Nephron (organoid): Measurements from ENCODE around the gene MRPL38.

Experiments
- H3K27ac Mint-ChIP-seq, 3 experiments: 2 replicates each; pipeline ENCODE4 v1.8.0; 2020; ENCODE audit warnings: mixed read lengths in 3 of 3, mild to moderate bottlenecking in 2 of 3, moderate library complexity in 1 of 3
- H3K27me3 Mint-ChIP-seq: 2 replicates; pipeline ENCODE4 v1.8.0; 2021; ENCODE audit warnings: low read depth, mild to moderate bottlenecking, moderate library complexity, mixed read lengths
- H3K36me3 Mint-ChIP-seq: 2 replicates; pipeline ENCODE4 v1.8.0; 2020; ENCODE audit warnings: low read depth, mixed read lengths
- H3K4me1 Mint-ChIP-seq: 2 replicates; pipeline ENCODE4 v1.8.0; 2020; ENCODE audit warnings: mixed read lengths
- H3K4me3 Mint-ChIP-seq, 3 experiments: 2 replicates each; pipeline ENCODE4 v1.8.0; 2020; ENCODE audit warnings: mild to moderate bottlenecking in 3 of 3, mixed read lengths in 3 of 3, moderate library complexity in 2 of 3
- H3K9me3 Mint-ChIP-seq: 2 replicates; pipeline ENCODE4 v1.8.0; 2020; ENCODE audit warnings: mixed read lengths
- TF ChIP-seq, protein P1 (sequence below), 3 experiments: fragments of 200-600 bp; sonication (generic); IDR thresholded peaks; one replicate each; pipeline ENCODE4 v1.5.0; 2021; ENCODE audit warnings: antibody characterized with exemption in 3 of 3; ENCODE audit not compliant: unreplicated experiment in 3 of 3

The MRPL38 gene

DNA sequence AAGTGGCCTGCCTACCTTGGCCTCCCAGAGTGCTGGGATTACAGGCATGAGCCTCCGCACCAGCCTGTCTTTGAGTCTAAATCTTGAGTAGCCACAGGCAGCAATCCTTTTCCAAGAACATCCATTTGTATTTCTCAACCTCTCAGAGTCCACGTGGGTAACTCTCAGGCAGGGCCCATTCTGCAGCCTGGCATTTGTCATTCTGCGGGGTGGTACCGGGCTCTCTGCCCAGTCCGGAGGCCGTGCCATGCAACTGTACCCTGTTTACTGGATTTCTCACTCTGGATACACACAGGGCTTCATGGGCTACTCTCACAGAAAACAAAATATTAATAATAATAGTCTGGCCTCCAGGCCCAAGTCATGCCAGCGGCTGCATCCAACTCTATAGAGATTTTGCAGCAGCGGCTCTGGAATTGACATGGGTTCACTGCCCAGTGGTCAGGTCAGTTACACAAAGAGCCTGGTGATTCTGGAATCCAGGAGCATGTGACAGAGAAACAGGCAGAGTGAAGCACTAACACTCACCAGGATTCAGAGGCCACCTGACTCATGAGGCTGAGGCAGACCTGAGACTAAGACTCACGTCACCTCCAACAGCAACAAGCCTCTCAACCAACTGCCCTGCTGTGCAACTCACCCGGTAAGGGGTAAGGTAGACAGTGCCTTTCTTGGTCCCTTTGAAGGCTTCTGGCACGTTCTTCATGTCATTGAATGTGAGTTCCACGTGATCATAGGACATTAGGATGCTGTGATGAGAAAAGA lies 53.6 kb downstream of the MRPL38 start:
- H3K36me3 Mint-ChIP-seq = peaks cover 30% of the 10 kb centered on the region
- H3K27me3 Mint-ChIP-seq = no peaks in the 10 kb centered on the region
- peak overlapping the region in 2 of 3 experiments; percentile 39 to 51 for H3K4me3 Mint-ChIP-seq
- H3K9me3 Mint-ChIP-seq = no peaks in the 10 kb centered on the region
- H3K4me1 Mint-ChIP-seq = peaks cover 24% of the 10 kb centered on the region
- no peak overlapping the region for H3K27ac Mint-ChIP-seq
- TF ChIP-seq, protein P1, sequence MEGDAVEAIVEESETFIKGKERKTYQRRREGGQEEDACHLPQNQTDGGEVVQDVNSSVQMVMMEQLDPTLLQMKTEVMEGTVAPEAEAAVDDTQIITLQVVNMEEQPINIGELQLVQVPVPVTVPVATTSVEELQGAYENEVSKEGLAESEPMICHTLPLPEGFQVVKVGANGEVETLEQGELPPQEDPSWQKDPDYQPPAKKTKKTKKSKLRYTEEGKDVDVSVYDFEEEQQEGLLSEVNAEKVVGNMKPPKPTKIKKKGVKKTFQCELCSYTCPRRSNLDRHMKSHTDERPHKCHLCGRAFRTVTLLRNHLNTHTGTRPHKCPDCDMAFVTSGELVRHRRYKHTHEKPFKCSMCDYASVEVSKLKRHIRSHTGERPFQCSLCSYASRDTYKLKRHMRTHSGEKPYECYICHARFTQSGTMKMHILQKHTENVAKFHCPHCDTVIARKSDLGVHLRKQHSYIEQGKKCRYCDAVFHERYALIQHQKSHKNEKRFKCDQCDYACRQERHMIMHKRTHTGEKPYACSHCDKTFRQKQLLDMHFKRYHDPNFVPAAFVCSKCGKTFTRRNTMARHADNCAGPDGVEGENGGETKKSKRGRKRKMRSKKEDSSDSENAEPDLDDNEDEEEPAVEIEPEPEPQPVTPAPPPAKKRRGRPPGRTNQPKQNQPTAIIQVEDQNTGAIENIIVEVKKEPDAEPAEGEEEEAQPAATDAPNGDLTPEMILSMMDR (IDR thresholded peaks at IDR 0.05; ENCODE audit: unreplicated experiment in 3 of 3) = no peak

- H3K4me3 Mint-ChIP-seq = no peak overlapping the region
- H3K27ac Mint-ChIP-seq = peak overlapping the region in 2 of 3 experiments; percentile 67 to 87
- H3K4me1 Mint-ChIP-seq = peaks cover 33% of the 10 kb centered on the region
- no peaks in the 10 kb centered on the region for H3K27me3 Mint-ChIP-seq
- TF ChIP-seq, protein P1 (IDR thresholded peaks at IDR 0.05; ENCODE audit: unreplicated experiment in 3 of 3) = no peak
- peaks cover 38% of the 10 kb centered on the region for H3K36me3 Mint-ChIP-seq
- H3K9me3 Mint-ChIP-seq = no peaks in the 10 kb centered on the region
Measured at GRCh38 chr17:75849724-75850123, 55.0 kb downstream of the MRPL38 start.

- no peaks in the 10 kb centered on the region for H3K9me3 Mint-ChIP-seq
- peak overlapping the region in 2 of 3 experiments; percentile 67 to 87 for H3K27ac Mint-ChIP-seq
- H3K36me3 Mint-ChIP-seq = peaks cover 38% of the 10 kb centered on the region
- peaks cover 29% of the 10 kb centered on the region for H3K4me1 Mint-ChIP-seq
- H3K4me3 Mint-ChIP-seq = no peak overlapping the region
- TF ChIP-seq, protein P1 (IDR thresholded peaks at IDR 0.05; ENCODE audit: unreplicated experiment in 3 of 3) = no peak
- H3K27me3 Mint-ChIP-seq = no peaks in the 10 kb centered on the region
Measured at GRCh38 chr17:75849279-75849646, 55.4 kb downstream of the MRPL38 start.
